GM21515 (cell line): ENCODE measurements around the gene THRB.
"Not testable (repeated sequence)": the region's sequence is repeated elsewhere in the genome, so short reads cannot be mapped to it uniquely, and the experiment has no call there.

Source experiments
- ATAC-seq: cut with Tn5 transposase; IDR thresholded peaks from one replicate; pipeline ENCODE4 v1.9.1; 2021; ENCODE audit not compliant: unreplicated experiment

Gene THRB

GRCh38 chr3:24120434-24120833, 374.2 kb downstream of the THRB start:
- ATAC-seq = no peak

GRCh38 chr3:24119321-24119751, 375.3 kb downstream of the THRB start:
- ATAC-seq = no peak

GRCh38 chr3:24117508-24117907, 377.1 kb downstream of the THRB start:
- no peak for ATAC-seq

GRCh38 chr3:24111711-24112110, 382.9 kb downstream of the THRB start:
- ATAC-seq = no peak

GRCh38 chr3:24110051-24110450, 384.6 kb downstream of the THRB start:
- no peak for ATAC-seq

- ATAC-seq = no peak
These were observed 392.9 kb downstream of the THRB start for GRCh38 chr3:24101676-24102168.

- no peak for ATAC-seq
These were observed 393.8 kb downstream of the THRB start for GRCh38 chr3:24100696-24101402.

GRCh38 chr3:24096695-24097290, 397.9 kb downstream of the THRB start:
- no peak for ATAC-seq

GRCh38 chr3:24096271-24096670, 398.4 kb downstream of the THRB start:
- ATAC-seq = no peak

- not testable (repeated sequence) for ATAC-seq
These were observed 399.8 kb downstream of the THRB start for GRCh38 chr3:24094818-24095217.

GRCh38 chr3:24088782-24089181, 405.9 kb downstream of the THRB start:
- peak; percentile 79 for ATAC-seq

- ATAC-seq = no peak
These were observed 407.2 kb downstream of the THRB start for GRCh38 chr3:24087469-24087868.

GRCh38 chr3:24086617-24087404, 407.8 kb downstream of the THRB start:
- ATAC-seq = no peak

- ATAC-seq = no peak
These were observed 408.4 kb downstream of the THRB start for GRCh38 chr3:24086206-24086605.

- no peak for ATAC-seq
These were observed 422.5 kb downstream of the THRB start for GRCh38 chr3:24072193-24072592.

- no peak for ATAC-seq
These were observed 425.6 kb downstream of the THRB start for GRCh38 chr3:24069045-24069444.

GRCh38 chr3:24067483-24067882, 427.2 kb downstream of the THRB start:
- ATAC-seq = no peak
